GM19240 (cell line): Measurements from ENCODE around the gene BST2.

Experiments used
- DNase-seq: peaks from one replicate; pipeline ENCODE4 v3.0.0; 2011; ENCODE audit warnings: low spot score; ENCODE audit not compliant: insufficient read length

The BST2 gene, protein sequence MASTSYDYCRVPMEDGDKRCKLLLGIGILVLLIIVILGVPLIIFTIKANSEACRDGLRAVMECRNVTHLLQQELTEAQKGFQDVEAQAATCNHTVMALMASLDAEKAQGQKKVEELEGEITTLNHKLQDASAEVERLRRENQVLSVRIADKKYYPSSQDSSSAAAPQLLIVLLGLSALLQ

DNA sequence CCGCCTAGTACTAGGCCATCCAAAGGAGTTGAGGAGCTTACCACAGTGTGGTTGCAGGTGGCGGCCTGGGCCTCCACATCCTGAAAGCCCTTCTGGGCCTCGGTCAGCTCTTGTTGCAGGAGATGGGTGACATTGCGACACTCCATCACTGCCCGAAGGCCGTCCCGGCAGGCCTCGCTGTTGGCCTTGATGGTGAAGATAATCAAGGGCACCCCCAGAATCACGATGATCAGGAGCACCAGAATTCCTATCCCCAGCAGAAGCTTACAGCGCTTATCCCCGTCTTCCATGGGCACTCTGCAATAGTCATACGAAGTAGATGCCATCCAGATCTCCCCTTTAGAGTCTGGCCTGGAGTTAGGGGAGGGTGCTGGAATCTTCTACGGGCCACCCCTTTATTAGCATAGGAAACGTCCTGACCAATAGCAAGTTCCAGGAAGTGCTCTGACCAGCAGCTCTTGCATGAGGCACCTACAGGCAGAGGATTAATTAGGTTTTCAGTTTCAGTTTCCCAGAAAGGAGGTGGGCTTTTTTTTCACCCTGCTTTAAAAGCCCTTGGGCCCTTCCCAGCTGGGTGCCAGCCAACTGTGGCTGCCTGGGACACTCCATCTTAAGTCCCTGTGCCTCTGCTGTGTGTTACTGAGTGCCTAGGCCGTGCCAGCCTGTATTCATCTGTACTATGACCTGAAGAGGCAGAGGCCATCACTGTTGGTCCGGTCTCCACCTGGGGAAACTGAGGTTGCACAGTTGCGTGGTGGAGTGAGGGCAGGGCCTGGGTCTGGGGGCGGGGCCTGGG lies at the start of gene BST2:
BST2 (minus strand) TSS at position 381 of the 796 bp plus-strand sequence; CDS start at position 326, 55 bp downstream.
- DNase-seq, result peak; percentile 96

- DNase-seq, result no peak
Measured at GRCh38 chr19:17454576-17455071, 49.2 kb upstream of the BST2 start.

GRCh38 chr19:17451820-17452219 lies 46.4 kb upstream of the BST2 start:
- DNase-seq, result no peak

GRCh38 chr19:17450264-17451075 lies 45.0 kb upstream of the BST2 start:
- DNase-seq, result no peak

DNA sequence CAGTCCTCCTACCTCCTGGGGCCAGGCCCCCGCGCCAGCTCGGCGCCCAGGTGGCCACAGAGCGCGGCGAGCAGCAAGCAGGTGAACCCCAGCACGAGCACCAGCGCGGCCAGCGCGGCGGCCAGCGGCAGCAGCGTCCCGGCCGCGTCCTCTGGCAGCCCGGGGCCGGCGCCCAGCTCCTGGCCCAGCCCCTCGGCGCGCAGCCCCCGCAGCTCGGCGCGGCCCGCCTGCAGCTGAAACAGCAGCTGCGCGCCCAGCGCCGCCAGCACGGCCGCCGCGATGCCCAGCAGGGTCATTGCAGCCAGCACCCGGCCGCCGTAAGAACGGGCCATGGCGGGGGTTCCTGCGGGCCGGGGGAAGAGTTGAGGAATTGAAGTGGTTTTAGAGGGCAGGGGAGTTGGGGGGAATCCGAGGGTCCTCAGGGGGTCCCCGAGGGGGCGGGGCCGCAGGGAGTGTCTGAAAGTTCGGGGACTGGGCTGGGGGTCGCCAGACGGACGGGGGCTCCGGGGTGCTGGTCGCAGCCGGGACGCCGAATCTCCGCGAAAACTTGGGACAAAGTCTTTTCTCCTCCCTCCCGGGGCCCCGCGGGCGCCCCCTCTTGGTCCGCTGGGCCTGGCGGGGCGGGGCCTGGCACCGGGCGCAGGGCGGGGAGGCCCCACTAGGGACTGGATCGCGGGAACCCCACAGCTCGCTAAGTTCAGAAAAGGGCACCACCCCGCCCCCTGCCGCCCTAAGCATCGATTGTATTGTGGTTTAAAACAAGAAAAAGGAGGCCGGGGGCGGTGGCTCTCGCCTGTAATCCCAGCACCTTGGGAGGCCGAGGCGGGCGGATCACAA lies 42.9 kb upstream of the BST2 start, which contains the start of gene TMEM221:
TMEM221 (minus strand) TSS at position 538 of the 837 bp plus-strand sequence; CDS start at position 332, 206 bp downstream.
- no peak for DNase-seq

GRCh38 chr19:17447704-17448130 lies 42.3 kb upstream of the BST2 start:
- no peak for DNase-seq

GRCh38 chr19:17445526-17446165 lies 40.2 kb upstream of the BST2 start:
- no peak for DNase-seq

GRCh38 chr19:17441241-17442021 lies 36.0 kb upstream of the BST2 start:
- DNase-seq, result no peak

GRCh38 chr19:17436874-17437267 lies 31.4 kb upstream of the BST2 start:
- DNase-seq, result no peak

DNA sequence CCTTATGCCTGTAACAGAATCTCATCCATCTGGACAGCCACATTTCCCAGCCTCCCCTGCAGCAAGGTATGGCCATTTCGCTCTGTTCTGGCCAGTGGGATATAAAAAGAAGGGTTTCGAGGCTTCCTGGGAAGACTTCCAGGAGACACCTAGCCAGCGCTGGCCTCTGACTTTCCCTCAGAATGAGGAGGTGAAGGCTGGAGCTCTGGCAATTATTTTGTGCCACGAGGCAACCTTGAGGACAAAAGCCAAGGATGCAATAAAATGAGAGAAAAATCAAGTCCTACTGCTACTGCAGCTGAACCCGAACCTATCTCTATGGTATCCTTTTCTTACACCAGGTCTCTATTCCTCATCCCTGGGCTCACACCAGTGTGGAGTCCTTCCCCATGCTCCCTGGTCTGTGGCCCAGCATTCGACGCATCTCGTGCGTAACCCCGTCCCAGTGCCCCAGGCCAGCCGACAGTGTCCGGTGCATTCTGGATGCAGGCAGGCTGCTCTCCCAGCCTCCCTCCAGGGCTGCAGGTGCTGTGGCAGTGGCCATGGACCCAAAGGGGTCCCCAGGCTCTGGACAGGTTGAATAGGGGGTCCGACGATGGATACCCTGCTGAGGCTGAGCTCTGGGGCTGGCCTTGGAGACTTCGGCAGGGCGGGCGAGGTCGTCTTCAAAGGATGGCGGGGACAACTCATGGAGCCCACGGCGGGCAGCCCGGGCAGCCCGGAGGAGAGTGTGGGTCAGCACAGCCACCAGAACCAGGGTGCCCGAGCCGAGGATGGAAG lies 30.9 kb upstream of the BST2 start:
- no peak for DNase-seq

DNA sequence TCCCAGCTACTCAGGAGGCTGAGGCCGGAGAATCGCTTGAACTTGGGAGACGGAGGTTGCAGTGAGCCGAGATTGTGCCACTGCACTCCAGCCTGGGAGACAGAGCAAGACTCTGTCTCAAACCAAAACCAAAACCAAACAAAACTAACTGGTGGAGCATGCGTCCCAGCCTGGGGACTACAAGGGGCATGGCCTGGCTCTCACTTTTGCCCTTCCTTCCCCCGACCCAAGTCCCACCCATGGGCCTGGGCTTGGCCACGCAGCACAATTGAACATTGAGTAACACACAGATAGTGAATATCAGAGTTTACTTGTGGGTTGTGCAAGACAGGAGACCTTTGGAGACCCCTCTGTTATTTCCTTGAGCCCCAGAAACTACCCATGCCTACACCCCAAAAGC lies 29.8 kb upstream of the BST2 start:
- no peak for DNase-seq

- no peak for DNase-seq
Measured at GRCh38 chr19:17431417-17431816, 26.0 kb upstream of the BST2 start.

DNA sequence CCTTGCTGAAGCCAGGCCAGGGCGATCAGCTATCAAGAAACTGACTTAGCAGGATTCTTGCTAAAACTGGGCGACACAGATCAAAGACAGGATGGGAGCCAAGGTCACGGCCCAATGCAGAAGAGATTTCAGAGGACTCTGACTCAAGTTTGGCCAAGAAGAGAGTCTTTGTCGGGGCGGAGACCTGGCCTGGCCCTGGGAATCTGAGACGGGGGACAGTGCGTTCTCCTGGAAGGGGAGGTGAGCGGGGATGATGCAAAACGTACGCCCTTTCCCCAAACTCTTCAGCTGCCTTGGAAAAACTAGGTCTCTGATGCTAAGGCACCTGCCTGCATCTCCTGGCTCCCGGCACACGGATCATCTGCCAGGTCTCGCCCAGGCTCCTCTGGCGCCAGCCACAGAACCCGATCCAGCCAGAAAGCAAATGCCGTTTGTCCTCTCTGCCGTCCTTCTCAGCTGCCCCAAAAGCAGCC lies 24.2 kb upstream of the BST2 start:
- no peak for DNase-seq

- no peak for DNase-seq
Measured at GRCh38 chr19:17424743-17425365, 19.4 kb upstream of the BST2 start.

- DNase-seq, result no peak
Measured at GRCh38 chr19:17423429-17424208, 18.2 kb upstream of the BST2 start.

GRCh38 chr19:17421942-17422341 lies 16.5 kb upstream of the BST2 start:
- DNase-seq, result no peak

DNA sequence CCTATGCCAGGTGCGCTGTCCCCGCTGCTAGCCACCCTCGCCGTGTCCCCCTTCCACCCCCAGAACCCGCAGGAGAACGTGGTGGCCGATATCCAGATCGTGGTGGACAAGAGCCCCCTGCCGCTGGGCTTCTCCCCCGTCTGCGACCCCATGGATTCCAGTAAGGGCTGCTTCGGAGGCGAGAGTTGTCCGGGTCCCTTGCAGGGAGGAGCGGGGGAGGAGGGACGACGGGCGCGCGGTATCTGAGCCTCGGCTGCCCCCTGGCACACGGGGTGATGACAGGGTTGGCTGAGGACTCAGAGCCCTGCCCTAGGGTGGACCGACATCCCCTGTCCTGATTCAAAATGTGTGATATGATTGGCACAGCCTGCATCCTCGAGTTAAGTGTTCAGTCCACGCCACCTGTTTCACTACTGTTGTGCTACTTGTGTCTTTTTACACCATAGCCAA lies 15.1 kb upstream of the BST2 start:
- no peak for DNase-seq
